ENCODE measurements around the gene TRAF5.

The TRAF5 gene

GRCh38 chr1:211337430-211338223, 11.0 kb downstream of the TRAF5 start:
- WGBS: 89% methylated on average over 7 of the region's 7 CpGs
- Histone ChIP-seq H3K36me3 (ENCODE audit: insufficient read depth, low read length) (no peaks in the 10 kb centered on the region), H3K4me1 (ENCODE audit: insufficient read depth, low read length) (peaks cover 13% of the 10 kb centered on the region), H3K27me3 (ENCODE audit: insufficient read depth, low read length) (no peaks in the 10 kb centered on the region), H3K4me3 (ENCODE audit: low read length) (no peak overlapping the region), H3K9me3 (ENCODE audit: insufficient read depth, low read depth, low read length) (no peaks in the 10 kb centered on the region), H3K9ac (ENCODE audit: low read depth, low read length) (no peak overlapping the region), H3K27ac (ENCODE audit: low read depth, low read length) (no peak overlapping the region)

GRCh38 chr1:211338224-211338620, 11.6 kb downstream of the TRAF5 start:
- Histone ChIP-seq H3K4me3 (ENCODE audit: low read length) (no peak overlapping the region), H3K36me3 (ENCODE audit: insufficient read depth, low read length) (no peaks in the 10 kb centered on the region), H3K9ac (ENCODE audit: low read depth, low read length) (no peak overlapping the region), H3K4me1 (ENCODE audit: insufficient read depth, low read length) (peaks cover 13% of the 10 kb centered on the region), H3K27ac (ENCODE audit: low read depth, low read length) (no peak overlapping the region), H3K9me3 (ENCODE audit: insufficient read depth, low read depth, low read length) (no peaks in the 10 kb centered on the region), H3K27me3 (ENCODE audit: insufficient read depth, low read length) (no peaks in the 10 kb centered on the region)
- 90% methylated on average over 4 of the region's 4 CpGs for WGBS

GRCh38 chr1:211339631-211340041, 13.0 kb downstream of the TRAF5 start:
- no peak overlapping the region for H3K9ac ChIP-seq (ENCODE audit: low read depth, low read length)
- no peaks in the 10 kb centered on the region for H3K9me3 ChIP-seq (ENCODE audit: insufficient read depth, low read depth, low read length)
- H3K4me3 ChIP-seq (ENCODE audit: low read length): no peak overlapping the region
- H3K27ac ChIP-seq (ENCODE audit: low read depth, low read length): no peak overlapping the region
- H3K27me3 ChIP-seq (ENCODE audit: insufficient read depth, low read length): no peaks in the 10 kb centered on the region
- peaks cover 13% of the 10 kb centered on the region for H3K4me1 ChIP-seq (ENCODE audit: insufficient read depth, low read length)
- H3K36me3 ChIP-seq (ENCODE audit: insufficient read depth, low read length): no peaks in the 10 kb centered on the region
- 88% methylated on average over 6 of the region's 6 CpGs for WGBS

GRCh38 chr1:211340622-211341507, 14.2 kb downstream of the TRAF5 start:
- Histone ChIP-seq H3K27me3 (ENCODE audit: insufficient read depth, low read length) (no peaks in the 10 kb centered on the region), H3K36me3 (ENCODE audit: insufficient read depth, low read length) (no peaks in the 10 kb centered on the region), H3K4me3 (ENCODE audit: low read length) (no peak overlapping the region), H3K9me3 (ENCODE audit: insufficient read depth, low read depth, low read length) (no peaks in the 10 kb centered on the region), H3K4me1 (ENCODE audit: insufficient read depth, low read length) (peaks cover 13% of the 10 kb centered on the region), H3K9ac (ENCODE audit: low read depth, low read length) (no peak overlapping the region), H3K27ac (ENCODE audit: low read depth, low read length) (no peak overlapping the region)
- 96% methylated on average over 10 of the region's 10 CpGs for WGBS

GRCh38 chr1:211341999-211342398, 15.4 kb downstream of the TRAF5 start:
- H3K4me3 ChIP-seq (ENCODE audit: low read length): no peak overlapping the region
- no peak overlapping the region for H3K9ac ChIP-seq (ENCODE audit: low read depth, low read length)

GRCh38 chr1:211343607-211344006, 17.0 kb downstream of the TRAF5 start:
- Histone ChIP-seq H3K9ac (ENCODE audit: low read depth, low read length) (no peak overlapping the region), H3K4me1 (ENCODE audit: insufficient read depth, low read length) (peaks cover 17% of the 10 kb centered on the region), H3K27me3 (ENCODE audit: insufficient read depth, low read length) (no peaks in the 10 kb centered on the region), H3K9me3 (ENCODE audit: insufficient read depth, low read depth, low read length) (no peaks in the 10 kb centered on the region), H3K4me3 (ENCODE audit: low read length) (no peak overlapping the region), H3K27ac (ENCODE audit: low read depth, low read length) (no peak overlapping the region), H3K36me3 (ENCODE audit: insufficient read depth, low read length) (no peaks in the 10 kb centered on the region)
- 85% methylated on average over 4 of the region's 4 CpGs for WGBS

More at GRCh38 chr1:211341999-211342398, 15.4 kb downstream of the TRAF5 start:
- H3K36me3 ChIP-seq (ENCODE audit: insufficient read depth, low read length): no peaks in the 10 kb centered on the region
- H3K9me3 ChIP-seq (ENCODE audit: insufficient read depth, low read depth, low read length): no peaks in the 10 kb centered on the region
- WGBS: no CpG with 5 or more reads among the region's 1 CpG
- peaks cover 17% of the 10 kb centered on the region for H3K4me1 ChIP-seq (ENCODE audit: insufficient read depth, low read length)
- H3K27me3 ChIP-seq (ENCODE audit: insufficient read depth, low read length): no peaks in the 10 kb centered on the region
- no peak overlapping the region for H3K27ac ChIP-seq (ENCODE audit: low read depth, low read length)

- Histone ChIP-seq H3K4me3 (ENCODE audit: low read length) (no peak overlapping the region), H3K27me3 (ENCODE audit: insufficient read depth, low read length) (no peaks in the 10 kb centered on the region), H3K4me1 (ENCODE audit: insufficient read depth, low read length) (peaks cover 17% of the 10 kb centered on the region), H3K9me3 (ENCODE audit: insufficient read depth, low read depth, low read length) (no peaks in the 10 kb centered on the region), H3K9ac (ENCODE audit: low read depth, low read length) (no peak overlapping the region), H3K27ac (ENCODE audit: low read depth, low read length) (no peak overlapping the region), H3K36me3 (ENCODE audit: insufficient read depth, low read length) (no peaks in the 10 kb centered on the region)
- 92% methylated on average over 5 of the region's 6 CpGs for WGBS
These were observed 17.6 kb downstream of the TRAF5 start for GRCh38 chr1:211344152-211344618.

- Histone ChIP-seq H3K9ac (ENCODE audit: low read depth, low read length) (no peak overlapping the region), H3K27me3 (ENCODE audit: insufficient read depth, low read length) (no peaks in the 10 kb centered on the region), H3K36me3 (ENCODE audit: insufficient read depth, low read length) (no peaks in the 10 kb centered on the region), H3K4me3 (ENCODE audit: low read length) (no peak overlapping the region), H3K27ac (ENCODE audit: low read depth, low read length) (no peak overlapping the region), H3K9me3 (ENCODE audit: insufficient read depth, low read depth, low read length) (no peaks in the 10 kb centered on the region), H3K4me1 (ENCODE audit: insufficient read depth, low read length) (peaks cover 14% of the 10 kb centered on the region)
- WGBS: 47% methylated on average over 2 of the region's 2 CpGs
These were observed 19.1 kb downstream of the TRAF5 start for GRCh38 chr1:211345719-211346118.

- no peaks in the 10 kb centered on the region for H3K27me3 ChIP-seq (ENCODE audit: insufficient read depth, low read length)
- H3K9ac ChIP-seq (ENCODE audit: low read depth, low read length): no peak overlapping the region
- H3K4me3 ChIP-seq (ENCODE audit: low read length): no peak overlapping the region
- no peaks in the 10 kb centered on the region for H3K36me3 ChIP-seq (ENCODE audit: insufficient read depth, low read length)
- 97% methylated on average over 2 of the region's 4 CpGs for WGBS
- no peak overlapping the region for H3K27ac ChIP-seq (ENCODE audit: low read depth, low read length)
- peaks cover 14% of the 10 kb centered on the region for H3K4me1 ChIP-seq (ENCODE audit: insufficient read depth, low read length)
- H3K9me3 ChIP-seq (ENCODE audit: insufficient read depth, low read depth, low read length): 0 out of 2 replicates have a peak, but pooled peaks cover 6% of the 10 kb centered on the region
These were observed 20.6 kb downstream of the TRAF5 start for GRCh38 chr1:211347077-211347844.

- no peak overlapping the region for H3K4me3 ChIP-seq (ENCODE audit: low read length)
- H3K9me3 ChIP-seq (ENCODE audit: insufficient read depth, low read depth, low read length): 0 out of 2 replicates have a peak, but pooled peaks cover 6% of the 10 kb centered on the region
- peaks cover 14% of the 10 kb centered on the region for H3K4me1 ChIP-seq (ENCODE audit: insufficient read depth, low read length)
- H3K27me3 ChIP-seq (ENCODE audit: insufficient read depth, low read length): no peaks in the 10 kb centered on the region
- H3K9ac ChIP-seq (ENCODE audit: low read depth, low read length): no peak overlapping the region
- H3K36me3 ChIP-seq (ENCODE audit: insufficient read depth, low read length): no peaks in the 10 kb centered on the region
- no peak overlapping the region for H3K27ac ChIP-seq (ENCODE audit: low read depth, low read length)
These were observed 21.9 kb downstream of the TRAF5 start for GRCh38 chr1:211348547-211348946.

Data from HUES64 (cell line).